ENCODE measurements around the gene TDRD5.

TDRD5 gene

GRCh38 chr1:179591592-179592580 is at the start of gene TDRD5:
Gene TDRD5 (plus strand): TSS chr1:179591832. CDS start chr1:179592616, 784 bp downstream.
- no peak for DNase-seq (ENCODE audit: low read depth)
- no peak for TF ChIP-seq MYC (IDR thresholded peaks at IDR 0.05; ENCODE audit: low read depth, low read length)
- TF ChIP-seq CTCF (IDR thresholded peaks at IDR 0.05; ENCODE audit: low read depth, low read length), result no peak
- no peak for TF ChIP-seq MAX (IDR thresholded peaks at IDR 0.05; ENCODE audit: low read depth, low read length)
- TF ChIP-seq POLR2A (IDR thresholded peaks at IDR 0.05; ENCODE audit: extremely low read depth, insufficient read length), result no peak
- no peak within 1 kb of the TSS for H3K4me3 ChIP-seq (ENCODE audit: low read depth, low read length)

- H3K4me3 ChIP-seq (ENCODE audit: low read depth, low read length), result no peak overlapping the region
- no peak for DNase-seq (ENCODE audit: low read depth)
- TF ChIP-seq MYC (IDR thresholded peaks at IDR 0.05; ENCODE audit: low read depth, low read length) (no peak), CTCF (IDR thresholded peaks at IDR 0.05; ENCODE audit: low read depth, low read length) (no peak), MAX (IDR thresholded peaks at IDR 0.05; ENCODE audit: low read depth, low read length) (no peak)
Measured at GRCh38 chr1:179545321-179545720, 46.3 kb upstream of the TDRD5 start.

GRCh38 chr1:179547021-179547535 is 44.6 kb upstream of the TDRD5 start:
- H3K4me3 ChIP-seq (ENCODE audit: low read depth, low read length), result no peak overlapping the region
- no peak for TF ChIP-seq POLR2A (IDR thresholded peaks at IDR 0.05; ENCODE audit: extremely low read depth, insufficient read length)
- no peak for TF ChIP-seq MAX (IDR thresholded peaks at IDR 0.05; ENCODE audit: low read depth, low read length)
- no peak for TF ChIP-seq MYC (IDR thresholded peaks at IDR 0.05; ENCODE audit: low read depth, low read length)
- TF ChIP-seq CTCF (IDR thresholded peaks at IDR 0.05; ENCODE audit: low read depth, low read length), result no peak
- DNase-seq (ENCODE audit: low read depth), result no peak

GRCh38 chr1:179548666-179549367 is 42.8 kb upstream of the TDRD5 start:
- no peak overlapping the region for H3K4me3 ChIP-seq (ENCODE audit: low read depth, low read length)
- TF ChIP-seq CTCF (IDR thresholded peaks at IDR 0.05; ENCODE audit: low read depth, low read length) (no peak), MAX (IDR thresholded peaks at IDR 0.05; ENCODE audit: low read depth, low read length) (no peak), POLR2A (IDR thresholded peaks at IDR 0.05; ENCODE audit: extremely low read depth, insufficient read length) (no peak), MYC (IDR thresholded peaks at IDR 0.05; ENCODE audit: low read depth, low read length) (no peak)
- DNase-seq (ENCODE audit: low read depth), result no peak

- no peak for DNase-seq (ENCODE audit: low read depth)
- TF ChIP-seq MYC (IDR thresholded peaks at IDR 0.05; ENCODE audit: low read depth, low read length), result no peak
- no peak for TF ChIP-seq CTCF (IDR thresholded peaks at IDR 0.05; ENCODE audit: low read depth, low read length)
Measured at GRCh38 chr1:179549368-179549700, 42.3 kb upstream of the TDRD5 start.

More at GRCh38 chr1:179549368-179549700, 42.3 kb upstream of the TDRD5 start:
- H3K4me3 ChIP-seq (ENCODE audit: low read depth, low read length), result no peak overlapping the region
